GM21825 (cell line): ENCODE results near the gene C5orf15.
"Not testable (repeated sequence)": the region's sequence is repeated elsewhere in the genome, so short reads cannot be mapped to it uniquely, and the experiment has no call there.

Source experiments
- ATAC-seq: cut with Tn5 transposase; IDR thresholded peaks from one replicate; pipeline ENCODE4 v1.9.1; 2021; ENCODE audit warnings: mild to moderate bottlenecking, moderate library complexity; ENCODE audit not compliant: unreplicated experiment

C5orf15 gene

DNA sequence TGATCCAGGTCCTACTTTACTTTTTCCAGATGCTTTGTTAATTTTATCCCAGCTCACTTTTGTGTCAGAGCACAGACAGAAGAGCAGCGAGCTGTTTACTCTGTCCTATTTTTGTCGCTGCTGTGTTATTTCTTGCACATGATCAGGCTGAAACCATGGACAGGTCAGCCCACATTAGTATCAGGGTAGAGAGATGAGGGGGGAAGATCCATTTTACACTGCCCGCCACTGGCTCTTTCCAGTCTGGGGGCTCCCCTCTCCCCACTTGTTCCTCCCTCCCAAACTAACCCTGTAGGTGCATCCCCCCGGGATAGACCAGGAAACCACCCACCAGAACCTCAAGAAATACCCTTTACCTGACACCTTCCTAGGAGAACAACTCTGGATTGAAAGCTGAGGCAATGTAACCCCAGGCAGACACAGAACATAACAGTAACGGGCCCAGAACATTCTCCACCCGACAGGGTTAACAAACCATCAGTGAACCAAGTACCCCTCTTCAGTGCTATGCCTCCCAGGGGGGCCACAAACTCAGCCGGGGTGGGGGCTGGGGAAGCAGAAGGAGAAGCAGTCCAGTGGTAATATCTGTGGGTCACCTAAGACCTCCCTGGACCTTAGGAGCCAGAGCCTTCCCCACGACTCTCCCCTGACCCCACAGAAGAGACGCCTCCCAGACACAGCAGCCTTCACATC lies 26.0 kb upstream of the C5orf15 start:
- ATAC-seq: no peak

DNA sequence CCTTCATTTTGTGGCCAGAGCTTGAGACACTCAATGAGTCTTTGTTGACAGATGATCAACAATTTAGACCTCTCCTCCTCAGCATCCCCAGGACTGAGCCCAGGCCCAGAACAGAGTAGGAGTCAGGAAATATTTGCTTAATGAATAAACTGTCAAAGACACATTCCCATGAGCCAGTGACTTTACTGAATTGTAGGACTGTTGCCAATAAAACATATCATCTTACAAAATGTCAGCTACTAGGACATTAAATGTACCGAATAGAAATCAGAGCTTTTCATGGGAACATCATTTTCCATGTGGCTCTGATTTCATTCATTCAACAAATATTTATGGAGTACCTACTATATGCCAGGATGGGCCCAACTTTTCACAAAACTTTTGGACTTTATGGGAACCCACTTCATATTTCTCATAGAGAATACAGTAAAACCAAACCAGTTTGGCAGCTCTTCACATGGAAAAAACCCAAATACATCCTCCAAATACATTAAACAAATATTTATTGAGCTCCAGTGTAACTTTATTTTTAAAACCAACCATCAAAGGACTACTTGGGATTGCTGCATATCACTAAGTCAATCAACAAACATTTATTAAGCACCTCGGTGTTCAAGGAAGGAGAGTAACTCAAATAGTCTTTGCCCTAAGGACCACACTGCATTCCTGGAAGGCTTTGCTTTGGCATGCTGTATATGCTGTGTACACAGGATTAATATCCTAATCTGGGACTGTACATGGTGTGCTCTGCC lies 24.9 kb upstream of the C5orf15 start:
- no peak for ATAC-seq

DNA sequence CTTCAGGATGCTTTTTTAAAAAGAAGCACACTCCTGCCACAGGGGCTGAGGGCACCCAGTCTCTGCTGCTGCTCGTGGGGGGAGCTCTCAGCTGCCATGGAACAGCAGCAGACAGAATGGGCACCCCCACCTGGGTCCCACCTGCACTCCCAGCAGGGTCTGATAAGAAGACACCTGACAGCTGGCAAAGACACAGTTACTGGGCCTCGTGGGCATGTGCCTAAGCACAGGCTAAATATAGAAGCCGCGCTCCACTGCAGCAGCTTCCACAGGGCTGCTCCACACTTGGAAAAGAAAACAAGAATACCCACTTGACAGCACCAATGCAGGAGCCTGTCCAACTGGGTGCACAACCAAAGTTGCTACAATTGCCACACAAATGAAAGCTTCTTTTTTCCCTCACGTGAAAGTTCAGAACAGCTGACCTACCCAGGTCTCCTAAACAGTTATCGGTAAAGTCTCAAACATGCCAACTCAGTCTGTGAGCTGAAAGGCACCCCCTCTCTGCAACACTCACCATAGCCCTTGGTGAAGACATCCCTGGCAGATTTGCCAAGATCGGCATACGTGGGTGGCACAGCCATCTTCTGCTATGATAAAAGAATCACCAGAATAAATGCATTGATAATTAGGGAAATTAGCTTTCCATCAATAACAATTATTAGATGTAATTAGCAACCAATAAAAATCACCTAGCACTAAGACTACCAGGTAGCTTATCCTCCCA lies 24.2 kb upstream of the C5orf15 start:
- ATAC-seq: no peak

DNA sequence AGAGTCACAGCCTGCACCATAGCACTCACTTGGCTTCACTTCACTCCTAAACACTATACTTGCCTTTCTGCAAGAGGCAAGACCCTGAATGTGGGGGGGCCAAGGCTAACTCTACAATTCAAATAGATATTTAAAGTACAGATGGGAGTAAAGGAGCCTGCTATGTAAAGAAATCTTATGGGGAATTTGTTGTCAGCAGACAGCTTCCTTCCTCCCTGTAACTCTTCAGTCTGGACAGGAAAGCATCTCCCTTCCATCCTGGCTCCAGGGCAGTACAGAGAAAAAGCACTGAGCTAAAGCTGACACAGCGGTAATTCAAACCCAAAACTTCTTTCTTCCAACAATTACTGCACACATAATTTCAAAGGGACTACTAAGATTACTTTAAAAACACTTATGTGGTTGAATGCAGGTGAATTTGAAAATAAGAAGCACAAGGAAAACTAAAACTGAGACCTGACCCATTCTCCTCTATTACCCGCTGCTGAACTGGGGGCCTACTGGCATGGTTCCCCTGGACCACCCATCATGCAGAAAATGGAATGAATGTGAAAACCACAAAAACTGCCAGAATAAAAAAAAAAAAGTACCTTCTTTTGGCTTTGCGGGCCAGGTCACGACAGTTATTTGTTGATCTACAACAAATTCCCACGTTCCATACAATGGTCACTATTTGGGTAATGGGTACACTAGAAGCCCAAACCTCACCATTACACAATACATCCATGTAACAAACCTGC lies 22.9 kb upstream of the C5orf15 start:
- no peak for ATAC-seq

DNA sequence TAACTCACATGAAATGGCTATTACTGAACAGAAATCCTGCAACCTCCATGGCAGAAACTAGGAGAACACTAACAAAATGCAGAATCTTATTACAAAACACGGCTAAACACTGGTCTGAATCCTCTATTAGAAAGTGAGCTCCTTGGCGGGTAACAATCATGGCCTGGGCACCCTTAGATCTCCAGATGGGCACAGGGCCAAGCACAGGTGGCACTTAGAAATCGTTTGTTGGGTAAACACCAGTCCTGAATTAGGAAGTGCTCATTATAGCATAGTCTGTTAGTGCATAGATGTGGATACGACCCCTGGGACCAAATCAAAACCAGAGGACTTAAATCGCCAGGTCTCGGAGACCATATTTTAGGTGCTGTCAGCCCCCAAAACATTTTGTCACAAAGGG lies 22.0 kb upstream of the C5orf15 start:
- ATAC-seq: no peak

DNA sequence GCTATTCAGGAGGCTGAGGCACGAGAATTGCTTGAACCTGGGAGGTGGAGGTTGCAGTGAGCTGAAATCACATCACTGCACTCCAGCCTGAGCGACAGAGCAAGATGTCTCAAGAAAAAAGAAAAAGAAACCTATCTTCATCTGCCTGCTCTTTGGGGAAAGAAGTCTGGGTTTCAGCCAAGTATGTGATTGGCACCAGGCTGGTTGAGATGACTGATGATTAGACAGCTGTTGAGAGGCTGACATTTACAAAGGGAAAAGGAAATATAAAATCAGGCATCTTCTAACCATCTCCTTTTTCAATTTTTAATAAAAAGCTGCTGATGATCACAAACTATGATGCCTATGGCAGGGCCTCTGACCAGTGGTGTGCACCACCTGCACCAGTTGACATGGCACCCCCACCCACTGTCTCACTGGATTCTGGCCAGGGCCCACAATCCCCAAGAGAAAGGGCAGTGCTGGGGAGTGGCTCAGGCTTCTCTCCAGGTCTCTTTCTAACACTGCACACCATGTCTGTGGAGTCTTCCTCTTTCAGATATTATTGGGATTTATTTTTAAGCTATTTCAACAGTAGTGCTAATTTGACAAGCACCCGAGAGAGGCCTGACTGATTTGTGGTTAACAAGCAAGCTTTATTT lies 17.2 kb upstream of the C5orf15 start:
- ATAC-seq: no peak

DNA sequence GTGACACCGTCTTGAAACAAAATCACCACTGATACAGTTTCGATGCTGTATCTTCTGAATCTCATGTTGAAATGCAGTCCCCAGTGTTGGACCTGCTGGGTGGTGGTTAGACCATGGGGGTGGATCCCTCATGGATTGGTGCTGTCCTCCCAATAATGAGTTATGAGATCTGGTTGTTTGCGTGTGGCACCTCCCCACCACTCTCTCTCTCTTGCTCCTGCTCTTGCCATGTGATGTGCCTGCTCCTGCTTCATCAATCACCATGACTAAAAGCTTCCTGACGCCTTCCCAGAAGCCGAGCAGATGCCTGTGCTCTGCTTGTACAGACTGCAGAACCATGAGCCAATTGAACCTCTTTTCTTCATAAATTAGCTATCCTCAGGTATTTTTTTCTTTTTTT lies 15.2 kb upstream of the C5orf15 start:
- ATAC-seq: no peak

DNA sequence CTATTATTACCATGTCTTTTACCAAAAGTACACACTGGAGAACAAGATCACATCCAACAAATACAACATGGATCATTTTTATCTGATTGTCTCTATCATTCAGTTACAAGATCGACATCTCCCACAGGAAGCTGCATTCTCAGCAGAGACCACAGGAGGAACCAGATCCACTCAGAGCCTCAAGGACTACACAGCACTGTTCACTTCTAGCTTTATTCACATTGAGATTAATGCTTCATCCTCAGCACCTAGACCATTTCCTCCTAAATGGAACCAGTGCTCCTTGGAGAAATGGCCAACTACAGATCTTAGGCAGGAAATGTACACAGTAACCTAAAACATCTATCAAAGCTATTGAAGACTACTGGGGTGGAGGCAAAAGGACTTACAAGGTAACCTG lies 13.3 kb upstream of the C5orf15 start:
- no peak for ATAC-seq

DNA sequence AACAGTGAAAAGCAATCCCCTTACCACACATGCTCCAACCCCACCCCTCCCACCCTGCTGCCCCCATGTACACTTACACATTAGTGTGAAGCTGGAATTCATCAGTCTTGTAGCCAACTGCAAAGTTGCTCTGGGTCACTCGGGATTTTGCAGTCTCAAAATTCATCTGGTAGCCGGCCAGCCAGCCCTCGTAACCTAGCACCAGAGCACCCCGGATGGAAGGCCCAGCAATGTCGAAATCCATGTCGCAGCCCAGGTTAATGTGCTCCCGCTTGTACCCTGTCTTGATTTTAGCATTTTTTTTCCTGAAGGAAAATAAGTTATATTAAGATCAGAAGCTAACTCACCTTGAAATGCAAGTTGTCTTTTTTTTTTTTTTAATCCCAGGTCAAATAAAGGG lies 12.2 kb upstream of the C5orf15 start:
- ATAC-seq: no peak

DNA sequence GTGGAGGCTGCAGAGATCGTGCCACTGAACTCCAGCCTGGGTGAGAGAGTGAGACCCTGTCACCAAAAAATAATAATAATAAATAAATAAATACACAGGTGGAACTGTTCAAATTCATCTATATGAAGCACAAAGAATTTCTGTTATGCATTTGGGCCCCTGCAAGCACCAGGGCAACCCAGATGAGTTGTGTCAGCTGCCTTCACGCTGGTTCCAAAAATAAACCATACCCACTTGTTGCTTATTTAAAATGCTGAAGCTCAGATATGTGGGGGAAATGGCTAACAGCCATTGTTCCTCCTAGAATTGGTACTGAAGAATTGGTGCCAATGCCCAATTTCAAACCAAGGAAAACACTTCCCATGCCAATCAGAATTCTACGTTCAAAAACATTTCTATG lies 10.5 kb upstream of the C5orf15 start:
- ATAC-seq: no peak

DNA sequence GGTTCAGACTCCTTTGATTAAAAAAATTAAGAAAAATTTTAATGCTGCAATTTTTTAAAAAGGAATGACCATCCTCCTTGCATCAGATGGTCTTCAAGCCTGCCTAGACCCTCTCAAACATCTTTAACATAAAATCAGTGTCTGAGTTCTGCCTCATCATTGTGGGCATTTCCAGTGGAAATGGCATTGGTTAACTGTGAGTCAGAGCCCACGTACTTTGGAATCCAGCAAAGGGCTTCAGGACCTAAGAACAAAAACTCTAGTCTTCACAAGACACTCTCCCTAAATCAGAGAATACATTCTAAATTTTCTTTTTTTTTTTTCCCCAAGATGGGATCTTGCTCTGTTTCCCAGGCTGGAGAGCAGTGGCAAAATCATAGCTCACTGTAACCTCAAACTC lies 9.4 kb upstream of the C5orf15 start:
- no peak for ATAC-seq

DNA sequence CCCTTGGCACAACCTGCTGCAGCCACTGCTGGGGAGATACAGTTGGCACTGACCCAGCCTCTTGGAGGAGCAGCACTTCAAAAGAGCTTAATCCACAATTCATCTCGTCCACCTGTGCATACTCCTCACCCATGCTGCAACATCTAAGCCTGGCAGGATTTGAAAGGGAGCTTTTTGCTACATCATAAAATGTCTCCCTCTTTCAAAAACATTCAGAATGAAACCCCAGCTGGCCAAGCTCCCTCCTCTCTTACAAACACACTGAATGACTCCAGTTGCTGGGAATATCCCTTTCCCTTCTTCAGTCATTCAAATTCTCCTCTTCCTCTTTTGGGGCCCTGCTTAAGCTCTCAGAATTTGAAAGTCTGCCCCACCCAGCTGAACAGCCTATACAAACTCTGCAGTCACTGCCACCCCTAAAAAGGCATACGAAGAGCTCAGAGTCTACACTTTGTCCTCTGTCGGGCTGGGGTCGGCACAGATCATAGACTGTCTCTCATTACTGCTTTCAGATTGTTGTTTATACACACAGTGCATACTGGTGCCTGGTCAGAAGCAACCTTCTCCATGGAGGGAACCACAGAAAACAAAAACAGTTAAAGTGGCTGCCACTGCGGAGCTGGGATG lies 8.8 kb upstream of the C5orf15 start:
- ATAC-seq: peak; percentile 44

DNA sequence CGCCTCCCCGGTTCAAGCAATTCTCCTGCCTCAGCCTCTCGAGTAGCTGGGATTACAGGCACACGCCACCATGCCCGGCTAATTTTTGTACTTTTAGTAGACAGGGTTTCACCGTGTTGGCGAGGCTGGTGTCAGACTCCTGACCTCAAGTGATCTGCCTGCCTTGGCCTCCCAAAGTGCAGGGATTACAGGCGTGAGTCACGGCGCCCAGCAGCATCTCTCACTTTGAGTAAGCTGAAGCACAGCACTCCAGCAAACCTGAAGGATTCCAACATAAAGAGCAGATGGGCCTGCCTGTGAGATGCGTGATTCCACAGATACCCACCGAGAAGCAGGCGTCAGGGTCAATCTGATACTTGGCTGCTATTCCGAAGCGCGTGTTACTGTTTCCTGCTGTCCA lies 7.1 kb upstream of the C5orf15 start:
- not testable (repeated sequence) for ATAC-seq

DNA sequence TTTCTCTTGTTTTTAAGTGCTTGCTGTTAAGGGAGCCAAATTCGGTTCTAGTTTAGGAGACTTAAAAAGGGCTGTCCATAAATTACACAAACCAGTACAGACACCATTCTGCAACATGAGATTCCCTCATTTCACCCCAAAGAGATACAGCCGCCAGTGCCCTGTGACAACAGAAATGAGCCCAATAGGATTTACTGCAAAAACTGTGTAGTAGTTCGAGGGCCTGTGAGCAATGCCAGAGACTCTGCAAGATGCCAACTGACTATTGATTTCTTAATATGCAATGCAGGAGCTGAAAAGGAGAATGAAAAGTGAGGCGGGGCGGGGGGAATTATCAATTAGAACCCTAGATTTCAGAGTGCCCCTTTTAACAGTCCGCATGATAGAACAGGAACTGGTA lies 5.7 kb upstream of the C5orf15 start:
- ATAC-seq: no peak

DNA sequence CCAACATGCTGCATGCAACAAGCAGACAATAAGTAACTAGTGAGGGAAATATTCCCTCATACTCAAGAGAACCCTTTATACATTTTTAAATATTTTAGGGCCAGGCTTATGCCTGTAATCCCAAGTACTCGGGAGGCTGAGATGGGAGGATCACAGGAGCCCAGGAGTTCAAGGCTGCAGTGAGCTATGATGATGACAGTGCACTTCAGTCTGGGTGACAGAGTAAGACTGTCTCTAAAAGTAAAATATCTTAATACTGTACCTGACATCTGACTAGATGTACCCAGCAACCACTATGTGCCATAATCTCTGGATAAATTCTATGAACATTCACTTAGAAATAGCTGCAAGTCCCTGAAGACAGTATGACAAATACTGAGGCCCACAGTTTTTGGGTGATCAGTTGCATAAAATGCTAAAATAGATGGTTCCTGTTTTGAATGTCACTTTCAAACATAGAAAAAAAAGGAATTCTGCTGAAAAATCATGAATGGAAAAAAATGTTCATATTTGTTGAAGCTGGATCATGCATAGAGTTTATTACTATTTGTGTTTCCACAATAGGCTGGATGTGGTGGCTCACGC lies 2.0 kb upstream of the C5orf15 start:
- ATAC-seq: no peak

DNA sequence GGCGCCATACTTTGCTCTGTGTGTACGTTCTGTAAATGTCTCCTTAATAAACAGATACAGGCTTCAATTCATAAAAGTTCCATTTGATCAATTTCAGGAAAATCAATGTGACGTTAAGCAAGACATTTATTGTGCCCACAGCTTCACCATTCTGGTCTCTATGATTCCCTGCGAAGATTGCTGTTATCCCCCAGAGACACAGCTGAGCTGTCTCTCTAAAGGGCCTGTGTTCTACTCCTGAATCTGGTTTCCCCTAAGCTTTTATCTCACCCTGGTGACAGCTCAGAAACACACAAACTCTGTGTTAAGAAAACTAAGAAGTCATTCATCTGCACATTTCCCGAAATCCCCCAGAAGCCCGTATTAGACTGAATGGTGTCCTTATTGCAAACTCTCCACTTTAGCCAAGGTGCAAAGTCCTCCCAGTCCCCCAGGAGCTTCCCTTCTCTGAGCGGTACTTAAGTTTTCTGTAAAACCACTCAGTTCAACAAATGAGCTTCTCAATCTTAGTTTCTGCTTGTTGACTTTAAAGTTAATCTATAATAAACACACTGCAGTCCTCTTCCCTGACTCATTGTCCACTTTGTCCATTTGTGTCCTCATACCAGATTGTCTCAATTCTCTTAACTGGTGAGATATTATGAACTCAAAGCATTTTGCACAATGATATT lies 1.4 kb upstream of the C5orf15 start:
- no peak for ATAC-seq

DNA sequence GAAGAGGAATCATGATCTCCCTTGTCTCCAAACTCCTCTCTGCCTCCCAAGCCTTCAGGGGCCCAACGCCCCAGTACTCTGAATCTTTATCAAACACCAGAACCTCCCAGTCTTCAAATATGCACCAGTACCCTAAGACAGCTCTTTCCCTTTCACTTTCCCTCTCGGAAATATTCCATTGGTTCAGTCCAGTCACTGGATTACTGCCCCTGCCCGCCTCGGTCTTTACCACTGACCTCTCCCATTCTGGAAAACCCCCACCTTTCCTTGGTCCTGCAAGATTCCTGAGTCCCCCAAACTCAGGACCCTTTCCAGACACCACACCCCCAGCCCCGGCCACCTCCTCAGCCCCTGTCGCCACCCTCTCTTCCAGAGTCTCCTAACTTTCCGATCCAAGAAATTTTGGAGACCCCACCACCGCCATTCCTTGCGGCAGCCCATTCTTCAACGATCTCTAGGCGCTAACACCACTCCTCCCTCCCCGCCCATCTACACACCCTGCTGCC lies 674 bp downstream of the C5orf15 start:
- peak; percentile 4 for ATAC-seq

DNA sequence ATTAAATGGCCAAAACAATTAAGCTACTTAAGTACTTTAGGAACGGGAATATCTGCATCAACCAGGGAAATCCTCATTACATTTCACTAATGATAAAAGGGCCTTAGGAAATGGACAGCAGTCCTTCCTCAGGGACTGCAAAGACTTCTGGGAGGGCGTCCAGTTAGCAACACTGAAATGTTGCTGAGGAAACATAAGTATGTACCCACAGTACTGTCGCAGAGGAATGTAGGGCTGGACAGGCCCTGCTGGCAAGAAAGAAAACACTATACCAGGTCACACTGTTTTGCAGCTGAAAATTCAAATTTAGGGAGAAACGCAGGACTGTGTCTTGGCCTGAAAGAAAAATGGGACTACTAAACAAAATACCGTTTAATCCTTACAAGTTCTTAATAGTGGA lies 1.3 kb downstream of the C5orf15 start:
- ATAC-seq: no peak

DNA sequence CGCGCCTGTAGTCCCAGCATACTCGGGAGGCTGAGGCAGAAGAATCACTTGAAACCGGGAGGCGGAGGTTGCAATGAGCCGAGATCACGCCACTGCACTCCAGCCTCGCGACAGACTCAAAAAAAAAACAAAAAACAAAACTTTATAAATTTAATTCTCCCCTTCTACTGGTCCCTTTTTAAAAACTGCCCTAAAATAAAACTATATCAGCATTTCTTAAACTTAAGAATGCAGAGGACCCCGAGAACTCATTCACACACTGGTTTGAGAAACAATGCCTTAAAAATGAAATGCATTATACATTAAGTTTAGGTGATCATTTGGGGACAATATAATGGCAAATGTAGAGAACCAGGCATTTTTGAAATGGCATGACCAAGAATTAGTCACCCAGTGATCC lies 2.3 kb downstream of the C5orf15 start:
- ATAC-seq: no peak
